Measurements from ENCODE around the gene BICD2. TPM values are rescaled to one million over a fixed set of nuclear protein-coding genes. Genes with fewer than 3 reads are reported as not detected.

BICD2 gene
- total and polyA plus RNA-seq, 9 of the 15 experiments (the other 6 are each of a cell fraction or from before 2014, with no cell fraction given), result 3.6 to 23.4 (median 11.8) TPM

DNA sequence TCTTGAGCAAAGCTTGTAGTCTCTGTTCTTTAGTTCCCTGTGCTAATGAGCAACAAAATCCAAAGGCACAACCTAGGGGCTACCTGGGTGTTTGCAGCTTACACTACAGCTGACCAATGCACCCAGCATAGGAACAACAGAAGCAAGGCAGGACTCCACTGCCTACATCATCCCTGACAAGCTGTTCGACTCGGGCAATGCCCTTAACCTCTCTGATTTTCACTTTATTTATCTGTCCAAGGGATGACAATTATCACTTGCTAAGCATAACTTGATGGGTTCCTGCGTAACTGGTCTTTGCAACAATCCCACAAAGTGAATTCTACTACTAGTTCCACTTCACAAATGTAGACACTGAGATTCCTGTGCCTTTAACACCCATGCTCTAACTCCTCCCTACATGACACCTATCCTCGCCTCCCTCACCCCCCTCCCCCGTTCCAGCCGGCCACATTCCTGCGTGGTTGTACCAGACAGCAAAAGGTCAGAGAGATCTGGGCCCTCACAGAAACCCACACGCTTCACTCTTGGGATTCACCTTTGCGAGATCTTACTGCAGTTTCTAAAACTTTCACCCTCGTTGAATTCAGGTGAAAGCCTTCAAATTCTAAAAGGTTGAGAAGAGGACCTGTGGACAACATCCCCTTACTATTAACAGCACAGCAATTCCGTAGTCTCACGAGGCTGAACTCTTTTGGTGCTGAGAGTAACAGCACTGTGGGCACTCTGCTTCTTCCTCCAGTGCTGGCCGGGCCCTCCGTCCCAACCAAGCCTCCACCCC, 95.7 kb downstream of the BICD2 start (continued):
- TF ChIP-seq ZFP91 (CRISPR knock-in tag; IDR thresholded peaks at IDR 0.05), result peak; percentile 88
- TF ChIP-seq TEAD4 (IDR thresholded peaks at IDR 0.05; ENCODE audit: low read length), result peak; percentile 74
- no peak for TF ChIP-seq TEAD4 (CRISPR knock-in tag; IDR thresholded peaks at IDR 0.05; ENCODE audit: borderline replicate concordance)
- TF ChIP-seq POLR2AphosphoS5 (IDR thresholded peaks at IDR 0.05; ENCODE audit: control insufficient read depth, insufficient read depth, low read depth, low read length), result peak; percentile 66
- TF ChIP-seq, protein P1, sequence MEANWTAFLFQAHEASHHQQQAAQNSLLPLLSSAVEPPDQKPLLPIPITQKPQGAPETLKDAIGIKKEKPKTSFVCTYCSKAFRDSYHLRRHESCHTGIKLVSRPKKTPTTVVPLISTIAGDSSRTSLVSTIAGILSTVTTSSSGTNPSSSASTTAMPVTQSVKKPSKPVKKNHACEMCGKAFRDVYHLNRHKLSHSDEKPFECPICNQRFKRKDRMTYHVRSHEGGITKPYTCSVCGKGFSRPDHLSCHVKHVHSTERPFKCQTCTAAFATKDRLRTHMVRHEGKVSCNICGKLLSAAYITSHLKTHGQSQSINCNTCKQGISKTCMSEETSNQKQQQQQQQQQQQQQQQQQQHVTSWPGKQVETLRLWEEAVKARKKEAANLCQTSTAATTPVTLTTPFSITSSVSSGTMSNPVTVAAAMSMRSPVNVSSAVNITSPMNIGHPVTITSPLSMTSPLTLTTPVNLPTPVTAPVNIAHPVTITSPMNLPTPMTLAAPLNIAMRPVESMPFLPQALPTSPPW (CRISPR knock-in tag; IDR thresholded peaks at IDR 0.05), result peak; percentile 72
- TF ChIP-seq ILF3 (IDR thresholded peaks at IDR 0.05; ENCODE audit: borderline replicate concordance), result no peak
- TF ChIP-seq, protein P2, sequence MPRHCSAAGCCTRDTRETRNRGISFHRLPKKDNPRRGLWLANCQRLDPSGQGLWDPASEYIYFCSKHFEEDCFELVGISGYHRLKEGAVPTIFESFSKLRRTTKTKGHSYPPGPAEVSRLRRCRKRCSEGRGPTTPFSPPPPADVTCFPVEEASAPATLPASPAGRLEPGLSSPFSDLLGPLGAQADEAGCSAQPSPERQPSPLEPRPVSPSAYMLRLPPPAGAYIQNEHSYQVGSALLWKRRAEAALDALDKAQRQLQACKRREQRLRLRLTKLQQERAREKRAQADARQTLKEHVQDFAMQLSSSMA (CRISPR knock-in tag; IDR thresholded peaks at IDR 0.05), result no peak
- no peak for TF ChIP-seq PPARD (CRISPR knock-in tag; IDR thresholded peaks at IDR 0.05)
- no peak for TF ChIP-seq CREB3L1 (IDR thresholded peaks at IDR 0.05; ENCODE audit: borderline replicate concordance, low read depth)
- TF ChIP-seq ZSCAN29 (IDR thresholded peaks at IDR 0.05), result no peak
- TF ChIP-seq NCOR1 (IDR thresholded peaks at IDR 0.05), result 0 out of 2 replicates have a peak, but pooled peaks have one; percentile 17
- no peak for TF ChIP-seq SIX5 (IDR thresholded peaks at IDR 0.05; ENCODE audit: borderline replicate concordance in 1 of 2, insufficient read depth in 1 of 2, low read depth in 1 of 2, low read length in 2 of 2)
- TF ChIP-seq ZFP36 (IDR thresholded peaks at IDR 0.05; ENCODE audit: low read depth, low read length, partially characterized antibody), result peak; percentile 56
- no peak for TF ChIP-seq LCOR (CRISPR knock-in tag; IDR thresholded peaks at IDR 0.05)
- peak; percentile 58 for TF ChIP-seq POLR2A (conservative IDR thresholded peaks at IDR 0.05)
- TF ChIP-seq COPS2 (conservative IDR thresholded peaks at IDR 0.05), result no peak
- TF ChIP-seq HDAC2 (IDR thresholded peaks at IDR 0.05), result 0 out of 2 replicates have a peak, but pooled peaks have one; percentile 57
- peak; percentile 27; the same call in 1 of the 2 replicates for TF ChIP-seq DPF2 (IDR thresholded peaks at IDR 0.05)
- peak; percentile 43 for TF ChIP-seq POLR2B (IDR thresholded peaks at IDR 0.05; ENCODE audit: low read depth, partially characterized antibody)
- no peak for TF ChIP-seq RFX1 (IDR thresholded peaks at IDR 0.05)
- no peak for TF ChIP-seq RBM15 (IDR thresholded peaks at IDR 0.05; ENCODE audit: insufficient read depth, low read length)
- 0 out of 4 replicates have a peak, but pooled peaks of 1 of the 2 experiments have one; percentile 36 for TF ChIP-seq SIN3A (IDR thresholded peaks at IDR 0.05; ENCODE audit: borderline replicate concordance in 2 of 2, control insufficient read depth in 1 of 2, low read depth in 2 of 2, low read length in 2 of 2)
